Activated CD4-positive, CD25-positive, alpha-beta regulatory T cell treated with anti-CD3 and anti-CD28 coated beads, Interleukin-2, amount 50 U/mL, for 72 hours (primary cell): ENCODE data around the gene HAUS3.
"Not testable (repeated sequence)": the region's sequence is repeated elsewhere in the genome, so short reads cannot be mapped to it uniquely, and the experiment has no call there.

Experiments used
- DNase-seq: peaks from one replicate; pipeline ENCODE4 v3.0.0; 2021

Gene HAUS3

GRCh38 chr4:2212831-2213230, 29.1 kb downstream of the HAUS3 start:
- no peak for DNase-seq

GRCh38 chr4:2202789-2203188, 39.1 kb downstream of the HAUS3 start:
- not testable (repeated sequence) for DNase-seq

- DNase-seq: no peak
Measured at GRCh38 chr4:2194496-2194895, 47.4 kb downstream of the HAUS3 start.

GRCh38 chr4:2193326-2193725, 48.6 kb downstream of the HAUS3 start:
- DNase-seq: no peak

GRCh38 chr4:2186865-2187172, 55.1 kb downstream of the HAUS3 start:
- DNase-seq: no peak

- DNase-seq: no peak
Measured at GRCh38 chr4:2186133-2186864, 55.6 kb downstream of the HAUS3 start.

GRCh38 chr4:2183394-2183793, 58.5 kb downstream of the HAUS3 start:
- DNase-seq: no peak

- no peak for DNase-seq
Measured at GRCh38 chr4:2182994-2183393, 58.9 kb downstream of the HAUS3 start.

- DNase-seq: no peak
Measured at GRCh38 chr4:2180410-2180809, 61.5 kb downstream of the HAUS3 start.

GRCh38 chr4:2179717-2180116, 62.2 kb downstream of the HAUS3 start:
- DNase-seq: no peak

GRCh38 chr4:2178986-2179385, 62.9 kb downstream of the HAUS3 start:
- DNase-seq: no peak
